Natural killer cell (primary cell): ENCODE data around the gene SPRR1A. TPM values are rescaled to one million over a fixed set of nuclear protein-coding genes. Genes with fewer than 3 reads are reported as not detected.

Experiments used
- ATAC-seq, 3 donors: fragments of 150-1000 bp in 2 of 3; fragments of 200-7000 bp in 1 of 3; cut with Tn5 transposase; 1 replicate in 1 of 3; 2 replicates in 2 of 3; pipeline ENCODE4 v1.10.0; 2021; ENCODE audit warnings: mild to moderate bottlenecking in 2 of 3, moderate library complexity in 2 of 3
- DNase-seq, 2 donors: peaks; one replicate each; pipeline versions ENCODE4 v3.0.0 to v3.0.0-alpha.2; 2013 to 2021; ENCODE audit warnings: mixed read lengths in 1 of 2
- H3K27ac ChIP-seq: one replicate; pipeline ENCODE4 v1.5.1; 2013; ENCODE audit warnings: mild to moderate bottlenecking, low read length
- H3K27me3 ChIP-seq: one replicate; pipeline ENCODE4 v1.6.1; 2013; ENCODE audit warnings: low read length; ENCODE audit not compliant: control insufficient read depth, insufficient read depth
- H3K36me3 ChIP-seq: one replicate; pipeline ENCODE4 v1.6.1; 2013; ENCODE audit warnings: low read length; ENCODE audit not compliant: control insufficient read depth, insufficient read depth
- H3K4me1 ChIP-seq: one replicate; pipeline ENCODE4 v1.6.1; 2013; ENCODE audit warnings: low read length; ENCODE audit not compliant: control insufficient read depth, insufficient read depth
- H3K4me3 ChIP-seq: one replicate; pipeline ENCODE4 v1.5.1; 2013; ENCODE audit warnings: low read length
- H3K9me3 ChIP-seq: one replicate; pipeline ENCODE4 v1.6.1; 2013; ENCODE audit warnings: low read length; ENCODE audit not compliant: control insufficient read depth, insufficient read depth
- H3K27ac Mint-ChIP-seq, 2 donors: one replicate each; pipeline ENCODE4 v1.8.0; 2022; ENCODE audit warnings: mild to moderate bottlenecking in 2 of 2, mixed read lengths in 2 of 2, moderate library complexity in 1 of 2
- H3K27me3 Mint-ChIP-seq, 2 donors: one replicate each; pipeline ENCODE4 v1.8.0; 2022; ENCODE audit warnings: low read depth in 2 of 2, mixed read lengths in 2 of 2
- H3K36me3 Mint-ChIP-seq: one replicate; pipeline ENCODE4 v1.8.0; 2022; ENCODE audit warnings: mixed read lengths
- H3K4me1 Mint-ChIP-seq, 2 donors: one replicate each; pipeline ENCODE4 v1.8.0; 2022; ENCODE audit warnings: mixed read lengths in 2 of 2
- H3K4me3 Mint-ChIP-seq: one replicate; pipeline ENCODE4 v1.8.0; 2022; ENCODE audit warnings: mild to moderate bottlenecking, moderate library complexity, mixed read lengths
- H3K9me3 Mint-ChIP-seq, 2 donors: one replicate each; pipeline ENCODE4 v1.8.0; 2022; ENCODE audit warnings: mixed read lengths in 2 of 2
- CTCF ChIP-seq: fragments of 200-600 bp; IDR thresholded peaks from one replicate; pipeline ENCODE4 v1.8.0; 2022; ENCODE audit warnings: antibody characterized with exemption
- WGBS: methylation state at CpG from one replicate; pipeline ENCODE4 v1.1.7; 2013; ENCODE audit warnings: missing lambda C conversion rate; ENCODE audit not compliant: insufficient coverage; 5-methylcytosine and 5-hydroxymethylcytosine counted together
- intact Hi-C: fragments of 100-400 bp; cut with micrococcal nuclease; formaldehyde crosslinking; loops from one replicate; pipeline ENCODE4 v1.14.2; 2022
- total RNA-seq, 4 donors: library from RNA; stranded (reverse); fragments of 120-200 nt in 1 of 4; gene quantifications; one replicate each; pipeline versions ENCODE4 v1.2.3 to v1.2.4, GENCODE V29; 2013 to 2022

Gene SPRR1A
- total RNA-seq, 3 donors from 2014 or later (not counting 1 experiment from before 2014, with no cell fraction given) = not detected

GRCh38 chr1:152969036-152969435 lies 14.8 kb upstream of the SPRR1A start:
- DNase-seq = no peak
- H3K27me3 Mint-ChIP-seq = peaks cover 17 to 31% of the 10 kb centered on the region in 2 donors
- Histone ChIP-seq H3K4me3 (no peak overlapping the region), H3K36me3 (no peaks in the 10 kb centered on the region), H3K27ac (no peak overlapping the region), H3K9me3 (no peaks in the 10 kb centered on the region), H3K4me1 (no peaks in the 10 kb centered on the region), H3K27me3 (peaks cover 2% of the 10 kb centered on the region)
- 86% methylated on average over 2 of the region's 2 CpGs for WGBS
- no peaks in the 10 kb centered on the region for H3K36me3 Mint-ChIP-seq
- TF ChIP-seq CTCF = no peak
- H3K27ac Mint-ChIP-seq = no peak overlapping the region
- ATAC-seq = no peak
- H3K4me3 Mint-ChIP-seq = no peak overlapping the region
- H3K4me1 Mint-ChIP-seq = no peaks in the 10 kb centered on the region
- H3K9me3 Mint-ChIP-seq = no peaks in the 10 kb centered on the region
- intact Hi-C loops = no loop called here

- H3K27ac Mint-ChIP-seq = no peak within 1 kb of the TSS
- H3K36me3 Mint-ChIP-seq = no peaks in the 10 kb centered on the region
- WGBS = 90% methylated on average over 6 of the region's 6 CpGs
- no peaks in the 10 kb centered on the region for H3K4me1 Mint-ChIP-seq
- no peak for DNase-seq
- Histone ChIP-seq H3K4me1 (no peaks in the 10 kb centered on the region), H3K9me3 (no peaks in the 10 kb centered on the region), H3K27ac (no peak within 1 kb of the TSS), H3K4me3 (no peak within 1 kb of the TSS), H3K27me3 (peaks cover 2% of the 10 kb centered on the region), H3K36me3 (no peaks in the 10 kb centered on the region)
- no peak for TF ChIP-seq CTCF
- H3K9me3 Mint-ChIP-seq = no peaks in the 10 kb centered on the region
- no peak within 1 kb of the TSS for H3K4me3 Mint-ChIP-seq
- intact Hi-C loops = no loop called here
- ATAC-seq = no peak
- H3K27me3 Mint-ChIP-seq = peaks cover 11 to 28% of the 10 kb centered on the region in 2 donors
Measured at GRCh38 chr1:152970495-152970894, 13.4 kb upstream of the SPRR1A start, which contains the start of gene SPRR4. SPRR4 (plus strand) TSS chr1:152970648; CDS start chr1:152971891, 1,243 bp downstream.

- Mint-ChIP-seq H3K27ac (no peak overlapping the region), H3K36me3 (no peaks in the 10 kb centered on the region), H3K4me1 (no peaks in the 10 kb centered on the region), H3K9me3 (no peaks in the 10 kb centered on the region), H3K4me3 (no peak overlapping the region), H3K27me3 (peaks cover 10 to 24% of the 10 kb centered on the region in 2 donors)
- ATAC-seq = no peak
- Histone ChIP-seq H3K27me3 (peaks cover 2% of the 10 kb centered on the region), H3K36me3 (no peaks in the 10 kb centered on the region), H3K4me3 (no peak overlapping the region), H3K27ac (no peak overlapping the region), H3K9me3 (no peaks in the 10 kb centered on the region), H3K4me1 (no peaks in the 10 kb centered on the region)
- no peak for TF ChIP-seq CTCF
- intact Hi-C loops = no loop called here
- WGBS = 77% methylated on average over 4 of the region's 4 CpGs
- no peak for DNase-seq
Measured at GRCh38 chr1:152972196-152972886, 11.5 kb upstream of the SPRR1A start.

GRCh38 chr1:152976688-152977087 lies 7.2 kb upstream of the SPRR1A start:
- no CpG with 5 or more reads among the region's 1 CpG for WGBS
- no peak for DNase-seq

More at GRCh38 chr1:152976688-152977087, 7.2 kb upstream of the SPRR1A start:
- Mint-ChIP-seq H3K9me3 (no peaks in the 10 kb centered on the region), H3K27me3 (peaks cover 10 to 44% of the 10 kb centered on the region in 2 donors), H3K4me1 (no peaks in the 10 kb centered on the region), H3K36me3 (no peaks in the 10 kb centered on the region), H3K4me3 (no peak overlapping the region), H3K27ac (no peak overlapping the region)
- Histone ChIP-seq H3K27ac (no peak overlapping the region), H3K9me3 (no peaks in the 10 kb centered on the region), H3K4me3 (no peak overlapping the region), H3K4me1 (no peaks in the 10 kb centered on the region), H3K27me3 (peaks cover 2% of the 10 kb centered on the region), H3K36me3 (no peaks in the 10 kb centered on the region)
- no peak for TF ChIP-seq CTCF
- intact Hi-C loops = no loop called here
- no peak for ATAC-seq
